Astrocyte of the spinal cord (primary cell): ENCODE data around the gene ATP6V0E2.

Experiments
- DNase-seq: peaks from one replicate; pipeline ENCODE4 v3.0.0; 2011; ENCODE audit warnings: low read depth, low spot score
- H3K4me3 ChIP-seq: 2 replicates; pipeline ENCODE4 v1.5.1; 2011; ENCODE audit warnings: low read depth, mild to moderate bottlenecking, low read length, moderate library complexity
- CTCF ChIP-seq: IDR thresholded peaks from 2 replicates; pipeline ENCODE4 v1.5.1; 2012; ENCODE audit warnings: low read depth, mild to moderate bottlenecking, low read length, inconsistent platforms
- in situ Hi-C: cut with HindIII; loops from 2 replicates; pipeline ENCODE4 v1.10.0; 2017; ENCODE audit warnings: low sequenced_read_pairs

ATP6V0E2 gene

GRCh38 chr7:149870701-149871483 lies 2.9 kb upstream of the ATP6V0E2 start:
- no peak for DNase-seq
- in situ Hi-C loops: no loop called here
- no peak for TF ChIP-seq CTCF
- H3K4me3 ChIP-seq: no peak overlapping the region

GRCh38 chr7:149871576-149871975 lies 2.2 kb upstream of the ATP6V0E2 start:
- DNase-seq: no peak
- TF ChIP-seq CTCF: no peak
- in situ Hi-C loops: no loop called here
- H3K4me3 ChIP-seq: no peak overlapping the region

- DNase-seq: peak; percentile 83
- in situ Hi-C loops: no loop called here
- peak overlapping the region; percentile 65 for H3K4me3 ChIP-seq
- TF ChIP-seq CTCF: peak; percentile 30
Measured at GRCh38 chr7:149872419-149873073, 1.2 kb upstream of the ATP6V0E2 start.

GRCh38 chr7:149873970-149874643 lies 338 bp downstream of the ATP6V0E2 start:
- peak overlapping the region; percentile 65 for H3K4me3 ChIP-seq
- TF ChIP-seq CTCF: no peak
- DNase-seq: no peak
- in situ Hi-C loops: no loop called here

GRCh38 chr7:149874644-149875028 lies 867 bp downstream of the ATP6V0E2 start:
- in situ Hi-C loops: no loop called here
- DNase-seq: no peak
- peak overlapping the region; percentile 65 for H3K4me3 ChIP-seq
- TF ChIP-seq CTCF: no peak

GRCh38 chr7:149875396-149875795 lies 1.6 kb downstream of the ATP6V0E2 start:
- TF ChIP-seq CTCF: no peak
- no peak for DNase-seq
- in situ Hi-C loops: no loop called here
- H3K4me3 ChIP-seq: no peak overlapping the region
